Measurements from ENCODE around the gene BEST2. TPM values are rescaled to one million over a fixed set of nuclear protein-coding genes. Genes with fewer than 3 reads are reported as not detected.

Gene BEST2
- total RNA-seq, 1 experiment from 2014 or later: 0.27 TPM

DNA sequence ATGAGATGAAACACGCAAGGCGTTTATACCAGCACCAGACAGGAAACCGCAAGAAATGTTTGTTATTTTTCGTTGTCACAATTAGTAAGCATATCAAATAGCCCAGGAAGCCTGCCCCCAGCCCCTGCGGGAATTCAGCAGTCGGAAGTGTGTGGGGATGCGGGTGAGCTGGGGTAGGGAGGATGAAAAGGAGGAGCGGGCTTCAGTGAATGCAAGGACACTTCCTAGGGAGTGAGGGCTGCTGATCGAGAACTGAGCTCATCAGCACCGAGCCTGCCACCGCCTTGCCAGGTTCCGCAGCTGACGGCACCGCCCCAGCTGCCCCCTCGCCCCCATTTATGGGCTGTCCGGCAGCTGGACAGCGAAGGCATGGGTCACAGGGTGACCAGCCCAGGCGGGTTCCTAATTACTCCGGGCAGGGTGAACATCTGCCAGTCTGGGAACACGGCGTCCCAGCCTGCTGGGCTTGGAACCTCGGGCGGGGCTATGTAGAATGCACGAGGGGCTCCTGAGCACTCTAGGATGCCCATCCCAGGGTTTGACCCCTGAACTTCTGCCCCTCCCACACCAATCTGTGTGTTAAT lies 1.6 kb upstream of the BEST2 start:
- POLR2A ChIA-PET: no interaction called here
- CTCF ChIA-PET: interaction anchor here (1.0 kb wide), 1 partner anchor 11 kb away, joined by 4 read pairs; no protein-coding TSS in a partner anchor

DNA sequence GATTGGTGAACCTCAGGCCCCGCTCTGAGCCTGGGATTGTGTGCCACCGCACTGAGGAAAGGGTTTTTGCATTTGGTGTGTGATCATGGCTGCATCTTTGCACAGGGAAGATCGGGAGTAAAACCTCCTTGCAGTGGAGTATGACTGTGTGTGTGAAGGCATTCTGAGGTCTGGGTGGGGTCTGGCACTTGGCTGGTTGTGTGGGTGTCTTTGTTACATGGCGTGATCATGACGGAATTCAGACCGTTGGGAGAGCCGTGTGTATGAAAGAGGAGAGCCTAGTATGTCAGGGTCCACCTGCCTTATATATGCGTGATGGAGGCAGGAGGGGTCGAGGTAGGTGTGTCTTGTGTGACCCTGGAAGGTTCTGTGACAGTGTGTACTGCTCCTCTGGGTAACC lies 740 bp upstream of the BEST2 start:
- CTCF ChIA-PET: no interaction called here
- Histone ChIP-seq H3K4me3 (ENCODE audit: low read depth, low read length) (no peak overlapping the region), H3K9me3 (no peaks in the 10 kb centered on the region), H3K36me3 (ENCODE audit: control insufficient read depth, insufficient read depth, low read length) (peaks cover 2% of the 10 kb centered on the region), H3K4me1 (peaks cover 5% of the 10 kb centered on the region; the same call in 1 of the 2 replicates), H3K27me3 (replicated peaks; ENCODE audit: control insufficient read depth, insufficient read depth, low read length) (no peaks in the 10 kb centered on the region; the same call in 1 of the 2 replicates)
- TF ChIP-seq, protein P1, sequence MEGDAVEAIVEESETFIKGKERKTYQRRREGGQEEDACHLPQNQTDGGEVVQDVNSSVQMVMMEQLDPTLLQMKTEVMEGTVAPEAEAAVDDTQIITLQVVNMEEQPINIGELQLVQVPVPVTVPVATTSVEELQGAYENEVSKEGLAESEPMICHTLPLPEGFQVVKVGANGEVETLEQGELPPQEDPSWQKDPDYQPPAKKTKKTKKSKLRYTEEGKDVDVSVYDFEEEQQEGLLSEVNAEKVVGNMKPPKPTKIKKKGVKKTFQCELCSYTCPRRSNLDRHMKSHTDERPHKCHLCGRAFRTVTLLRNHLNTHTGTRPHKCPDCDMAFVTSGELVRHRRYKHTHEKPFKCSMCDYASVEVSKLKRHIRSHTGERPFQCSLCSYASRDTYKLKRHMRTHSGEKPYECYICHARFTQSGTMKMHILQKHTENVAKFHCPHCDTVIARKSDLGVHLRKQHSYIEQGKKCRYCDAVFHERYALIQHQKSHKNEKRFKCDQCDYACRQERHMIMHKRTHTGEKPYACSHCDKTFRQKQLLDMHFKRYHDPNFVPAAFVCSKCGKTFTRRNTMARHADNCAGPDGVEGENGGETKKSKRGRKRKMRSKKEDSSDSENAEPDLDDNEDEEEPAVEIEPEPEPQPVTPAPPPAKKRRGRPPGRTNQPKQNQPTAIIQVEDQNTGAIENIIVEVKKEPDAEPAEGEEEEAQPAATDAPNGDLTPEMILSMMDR (IDR thresholded peaks at IDR 0.05; ENCODE audit: insufficient read depth in 1 of 2, low read depth in 1 of 2, low read length in 1 of 2, severe bottlenecking in 1 of 2, unreplicated experiment in 1 of 2): no peak
- DNase-seq: no peak
- Mint-ChIP-seq H3K4me1 (ENCODE audit: low read depth, unreplicated experiment) (peaks cover 13% of the 10 kb centered on the region), H3K27ac (ENCODE audit: unreplicated experiment) (no peak overlapping the region), H3K36me3 (ENCODE audit: insufficient read depth, unreplicated experiment) (peaks cover 26% of the 10 kb centered on the region), H3K9me3 (ENCODE audit: unreplicated experiment) (no peaks in the 10 kb centered on the region), H3K4me3 (ENCODE audit: unreplicated experiment) (no peak overlapping the region), H3K27me3 (ENCODE audit: insufficient read depth, unreplicated experiment) (peaks cover 20% of the 10 kb centered on the region)
- BruUV-seq (replicated peaks): no TSS peak
- intact Hi-C loops (cut with micrococcal nuclease; ENCODE audit: unreplicated experiment): no loop called here
- POLR2A ChIA-PET: no interaction called here

More for the DNA sequence above, 1.6 kb upstream of the BEST2 start:
- Histone ChIP-seq H3K27me3 (replicated peaks; ENCODE audit: control insufficient read depth, insufficient read depth, low read length) (no peaks in the 10 kb centered on the region; the same call in 1 of the 2 replicates), H3K9me3 (no peaks in the 10 kb centered on the region), H3K36me3 (ENCODE audit: control insufficient read depth, insufficient read depth, low read length) (peaks cover 2% of the 10 kb centered on the region), H3K4me3 (ENCODE audit: low read depth, low read length) (no peak overlapping the region), H3K4me1 (peaks cover 5% of the 10 kb centered on the region; the same call in 1 of the 2 replicates)
- no peaks in the 10 kb centered on the region for H3K9me3 Mint-ChIP-seq (ENCODE audit: unreplicated experiment)
- peaks cover 34% of the 10 kb centered on the region for H3K36me3 Mint-ChIP-seq (ENCODE audit: insufficient read depth, unreplicated experiment)
- BruUV-seq (replicated peaks): no TSS peak
- no peak for DNase-seq
- intact Hi-C loops (cut with micrococcal nuclease; ENCODE audit: unreplicated experiment): no loop called here
- TF ChIP-seq, protein P1 (IDR thresholded peaks at IDR 0.05; ENCODE audit: insufficient read depth in 1 of 2, low read depth in 1 of 2, low read length in 1 of 2, severe bottlenecking in 1 of 2, unreplicated experiment in 1 of 2): no peak
- peaks cover 13% of the 10 kb centered on the region for H3K4me1 Mint-ChIP-seq (ENCODE audit: low read depth, unreplicated experiment)
- H3K27ac Mint-ChIP-seq (ENCODE audit: unreplicated experiment): no peak overlapping the region
- no peak overlapping the region for H3K4me3 Mint-ChIP-seq (ENCODE audit: unreplicated experiment)
- H3K27me3 Mint-ChIP-seq (ENCODE audit: insufficient read depth, unreplicated experiment): peaks cover 20% of the 10 kb centered on the region

DNA sequence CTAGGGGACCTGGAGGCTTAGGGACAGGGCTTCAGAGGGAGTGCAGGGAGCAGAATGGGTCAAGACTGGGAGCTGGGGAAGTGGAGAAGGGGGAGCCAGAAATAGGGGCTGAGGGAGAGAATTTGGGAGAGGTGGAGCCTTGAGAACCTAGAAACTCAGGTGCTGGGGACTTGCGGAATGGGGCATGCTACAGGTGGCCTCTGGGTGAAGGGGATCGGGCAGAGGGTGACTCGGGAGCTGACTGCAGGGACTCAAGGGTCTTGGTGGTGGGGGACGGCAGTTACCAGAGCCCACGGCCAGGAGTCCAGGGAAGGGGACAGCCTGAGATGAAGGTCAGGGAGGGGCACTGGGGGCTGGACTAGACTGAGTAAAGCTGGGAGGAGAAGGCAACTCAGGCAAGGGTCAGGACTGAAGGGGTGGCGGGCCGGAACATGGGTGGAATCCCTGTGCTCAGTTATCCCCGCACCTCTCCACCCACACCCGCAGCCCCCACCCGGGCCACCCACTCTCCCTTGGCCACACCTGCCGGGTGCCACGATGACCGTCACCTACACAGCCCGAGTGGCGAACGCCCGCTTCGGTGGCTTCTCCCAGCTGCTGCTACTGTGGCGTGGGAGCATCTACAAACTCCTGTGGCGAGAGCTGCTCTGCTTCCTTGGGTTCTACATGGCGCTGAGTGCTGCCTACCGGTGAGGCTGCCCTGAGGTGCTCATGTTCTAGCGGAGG lies 628 bp downstream of the BEST2 start:
- peaks cover 24% of the 10 kb centered on the region for H3K36me3 Mint-ChIP-seq (ENCODE audit: insufficient read depth, unreplicated experiment)
- no peak for DNase-seq
- ChIA-PET CTCF (interaction anchor here (0.6 kb wide), 1 partner anchor 24 kb away, joined by 3 read pairs; no protein-coding TSS in a partner anchor), POLR2A (no interaction called here)
- H3K27me3 ChIP-seq (replicated peaks; ENCODE audit: control insufficient read depth, insufficient read depth, low read length): no peaks in the 10 kb centered on the region; the same call in 1 of the 2 replicates
- no peak overlapping the region for H3K27ac Mint-ChIP-seq (ENCODE audit: unreplicated experiment)
- intact Hi-C loops (cut with micrococcal nuclease; ENCODE audit: unreplicated experiment): no loop called here
- no TSS peak for BruUV-seq (replicated peaks)
- H3K9me3 Mint-ChIP-seq (ENCODE audit: unreplicated experiment): no peaks in the 10 kb centered on the region
- H3K4me3 Mint-ChIP-seq (ENCODE audit: unreplicated experiment): no peak overlapping the region
- H3K9me3 ChIP-seq: no peaks in the 10 kb centered on the region
- peaks cover 5% of the 10 kb centered on the region; the same call in 1 of the 2 replicates for H3K4me1 ChIP-seq
- H3K4me1 Mint-ChIP-seq (ENCODE audit: low read depth, unreplicated experiment): peaks cover 13% of the 10 kb centered on the region
- no peak overlapping the region for H3K4me3 ChIP-seq (ENCODE audit: low read depth, low read length)
- H3K36me3 ChIP-seq (ENCODE audit: control insufficient read depth, insufficient read depth, low read length): no peaks in the 10 kb centered on the region; the same call in 1 of the 2 replicates
- H3K27me3 Mint-ChIP-seq (ENCODE audit: insufficient read depth, unreplicated experiment): peaks cover 20% of the 10 kb centered on the region
- TF ChIP-seq, protein P1 (IDR thresholded peaks at IDR 0.05; ENCODE audit: insufficient read depth in 1 of 2, low read depth in 1 of 2, low read length in 1 of 2, severe bottlenecking in 1 of 2, unreplicated experiment in 1 of 2): no peak

Measured in Caco-2 (cell line).